Globus pallidus (tissue), 1 donor: ENCODE data around the gene STK17B.

Source experiments
- DNase-seq: peaks from one replicate; pipeline ENCODE4 v3.0.0-alpha.2; 2015; ENCODE audit warnings: low spot score

Gene STK17B

GRCh38 chr2:196183528-196184231, 12.3 kb upstream of the STK17B start:
- DNase-seq, result no peak

- DNase-seq, result no peak
These were observed 11.7 kb upstream of the STK17B start for GRCh38 chr2:196183172-196183473.

GRCh38 chr2:196182439-196183171, 11.2 kb upstream of the STK17B start:
- DNase-seq, result no peak

- DNase-seq, result no peak
These were observed 10.1 kb upstream of the STK17B start for GRCh38 chr2:196181484-196181883.

GRCh38 chr2:196177124-196177523, 5.7 kb upstream of the STK17B start:
- DNase-seq, result no peak

- no peak for DNase-seq
These were observed 4.9 kb upstream of the STK17B start for GRCh38 chr2:196176142-196176738.

- DNase-seq, result no peak
These were observed 3.0 kb upstream of the STK17B start for GRCh38 chr2:196174404-196174803.

GRCh38 chr2:196173505-196173904, 2.1 kb upstream of the STK17B start:
- no peak for DNase-seq

- no peak for DNase-seq
These were observed 1.6 kb upstream of the STK17B start for GRCh38 chr2:196172951-196173350.

GRCh38 chr2:196171946-196172345, 568 bp upstream of the STK17B start:
- no peak for DNase-seq

GRCh38 chr2:196170606-196171247, 651 bp downstream of the STK17B start:
- peak; percentile 20 for DNase-seq

- DNase-seq, result peak; percentile 31
These were observed 1.2 kb downstream of the STK17B start for GRCh38 chr2:196170213-196170605.

GRCh38 chr2:196169516-196169915, 1.9 kb downstream of the STK17B start:
- DNase-seq, result no peak

GRCh38 chr2:196168181-196168580, 3.2 kb downstream of the STK17B start:
- DNase-seq, result no peak

GRCh38 chr2:196167666-196168065, 3.7 kb downstream of the STK17B start:
- no peak for DNase-seq

GRCh38 chr2:196166876-196167275, 4.5 kb downstream of the STK17B start:
- no peak for DNase-seq

- DNase-seq, result no peak
These were observed 6.4 kb downstream of the STK17B start for GRCh38 chr2:196165016-196165415.

GRCh38 chr2:196163285-196163684, 8.1 kb downstream of the STK17B start:
- DNase-seq, result no peak

- no peak for DNase-seq
These were observed 8.7 kb downstream of the STK17B start for GRCh38 chr2:196162586-196163175.

- DNase-seq, result no peak
These were observed 10.4 kb downstream of the STK17B start for GRCh38 chr2:196160946-196161345.

- peak; percentile 43 for DNase-seq
These were observed 11.3 kb downstream of the STK17B start for GRCh38 chr2:196160101-196160500.

- DNase-seq, result no peak
These were observed 12.0 kb downstream of the STK17B start for GRCh38 chr2:196159221-196159892.
